Endothelial cell of umbilical vein (primary cell): ENCODE results near the gene FBLN2. TPM values are rescaled to one million over a fixed set of nuclear protein-coding genes. Genes with fewer than 3 reads are reported as not detected.

Experiments
- BruUV-seq: library from RNA; stranded (reverse); fragments of 400-500 nt; replicated peaks from 2 replicates; lab custom pipeline; 2021; lab: Mats Ljungman, UMichigan
- CTCF ChIA-PET: fragments of 300-600, 350-600 bp; sonication (Branson Sonifier 250); formaldehyde crosslinking; loops from one replicate; lab custom pipeline; 2021; ENCODE audit warnings: antibody characterized with exemption, inconsistent platforms; lab: Charles Lee
- POLR2A ChIA-PET: fragments of 300-600, 350-600 bp; sonication (Branson Sonifier 250); formaldehyde crosslinking; loops from one replicate; lab custom pipeline; 2021; ENCODE audit warnings: antibody characterized with exemption, inconsistent platforms; lab: Charles Lee
- DNase-seq: peaks from one replicate; pipeline ENCODE4 v3.0.0-alpha.2; 2011; ENCODE audit warnings: low read depth, low spot score
- FAIRE-seq: peaks from 2 replicates; lab custom pipeline; 2011; peaks lifted over from hg19 to GRCh38; lab: Jason Lieb, UNC
- H2AFZ ChIP-seq: 2 replicates; pipeline ENCODE4 v1.6.0; 2012; ENCODE audit warnings: low read depth, low read length, control low read depth, inconsistent platforms
- H3K27ac ChIP-seq: 2 replicates; pipeline ENCODE4 v1.5.1; 2011; ENCODE audit warnings: low read depth, mild to moderate bottlenecking, control low read depth, low read length, moderate library complexity; ENCODE audit not compliant: insufficient read depth
- H3K27me3 ChIP-seq, 2 experiments: 2 replicates each; pipeline versions ENCODE4 v1.6.0 to v1.6.1; 2011; ENCODE audit warnings: low read length in 2 of 2, mixed read lengths in 1 of 2; ENCODE audit not compliant: control insufficient read depth in 2 of 2, insufficient read depth in 2 of 2
- H3K36me3 ChIP-seq, 2 experiments: 2 replicates in 1 of 2; 3 replicates in 1 of 2; pipeline ENCODE4 v1.5.1; 2011; ENCODE audit warnings: low read length in 2 of 2, mild to moderate bottlenecking in 1 of 2, moderate library complexity in 1 of 2; ENCODE audit not compliant: control insufficient read depth in 2 of 2, insufficient read depth in 2 of 2; ENCODE audit errors: extremely low read depth in 1 of 2
- H3K4me1 ChIP-seq: 3 replicates; pipeline ENCODE4 v1.5.1; 2011; ENCODE audit warnings: mild to moderate bottlenecking, low read length; ENCODE audit not compliant: control insufficient read depth, insufficient read depth; ENCODE audit errors: extremely low read depth
- H3K4me2 ChIP-seq: 2 replicates; pipeline ENCODE4 v1.6.1; 2011; ENCODE audit warnings: low read length, control low read depth, mixed read lengths; ENCODE audit not compliant: insufficient read depth
- H3K4me3 ChIP-seq, 3 experiments: fragments of 200-600 bp in 1 of 3; sonication (generic), shearing (Covaris generic) in 1 of 3; replicated peaks in 1 of 3; 2 replicates each; pipeline ENCODE4 v1.5.1; 2011 to 2016; ENCODE audit warnings: control low read depth in 3 of 3, low read length in 3 of 3, mild to moderate bottlenecking in 2 of 3, inconsistent platforms in 1 of 3, low read depth in 1 of 3, moderate library complexity in 1 of 3; ENCODE audit not compliant: insufficient read depth in 1 of 3
- H3K79me2 ChIP-seq: 2 replicates; pipeline ENCODE4 v1.6.0; 2012; ENCODE audit warnings: low read length, inconsistent platforms; ENCODE audit not compliant: control insufficient read depth, insufficient read depth
- H3K9ac ChIP-seq: replicated peaks from 2 replicates; pipeline ENCODE3; 2011; ENCODE audit warnings: low read length, control low read depth; ENCODE audit not compliant: insufficient read depth; ENCODE audit errors: extremely low read depth
- H3K9me1 ChIP-seq: replicated peaks from 3 replicates; pipeline ENCODE4 v1.6.0; 2011; ENCODE audit warnings: mild to moderate bottlenecking, low read length; ENCODE audit not compliant: control insufficient read depth, insufficient read depth; ENCODE audit errors: extremely low read depth
- H3K9me3 ChIP-seq: replicated peaks from 2 replicates; pipeline ENCODE4 v1.5.1; 2012; ENCODE audit warnings: low read length, inconsistent platforms; ENCODE audit not compliant: control insufficient read depth, insufficient read depth
- H4K20me1 ChIP-seq: replicated peaks from 2 replicates; pipeline ENCODE3; 2011; ENCODE audit warnings: mild to moderate bottlenecking, low read length; ENCODE audit not compliant: control insufficient read depth, insufficient read depth; ENCODE audit errors: extremely low read depth
- EZH2 ChIP-seq: IDR thresholded peaks from 2 replicates; pipeline ENCODE4 v1.6.1; 2012; ENCODE audit warnings: borderline replicate concordance, low read depth, mild to moderate bottlenecking, moderate library complexity, low read length, inconsistent platforms; ENCODE audit not compliant: severe bottlenecking
- FOS ChIP-seq: IDR thresholded peaks from 2 replicates; pipeline ENCODE4 v1.6.1; 2011; ENCODE audit warnings: mild to moderate bottlenecking, low read length, moderate library complexity, borderline replicate concordance; ENCODE audit not compliant: insufficient read depth
- GATA2 ChIP-seq: IDR thresholded peaks from 2 replicates; pipeline ENCODE4 v1.7.0; 2011; ENCODE audit warnings: low read depth, mild to moderate bottlenecking, moderate library complexity, mixed read lengths, low read length; ENCODE audit not compliant: insufficient read length, insufficient read depth
- JUN ChIP-seq: IDR thresholded peaks from 2 replicates; pipeline ENCODE4 v1.6.1; 2011; ENCODE audit warnings: borderline replicate concordance, low read depth; ENCODE audit not compliant: insufficient read length, insufficient read depth
- MAX ChIP-seq: IDR thresholded peaks from 2 replicates; pipeline ENCODE4 v1.6.1; 2011; ENCODE audit not compliant: insufficient read depth, insufficient read length
- MYC ChIP-seq: IDR thresholded peaks from one replicate; pipeline ENCODE4 v1.6.1; 2011; ENCODE audit warnings: mild to moderate bottlenecking, low read depth, low read length
- POLR2A ChIP-seq: IDR thresholded peaks from 2 replicates; pipeline ENCODE4 v1.6.1; 2012; ENCODE audit warnings: low read depth, mild to moderate bottlenecking, control low read depth, low read length
- POLR2AphosphoS5 ChIP-seq: IDR thresholded peaks from 2 replicates; pipeline ENCODE4 v1.6.1; 2012; ENCODE audit warnings: low read depth, mild to moderate bottlenecking, control low read depth, low read length, moderate library complexity; ENCODE audit not compliant: insufficient read depth
- dilution Hi-C: fragments of 300-500 bp; cut with MboI; formaldehyde crosslinking; loops from one replicate; pipeline ENCODE4 v1.15.0; 2019; ENCODE audit warnings: low sequenced_read_pairs; ENCODE audit not compliant: extremely low pct_ligation_motif_present
- intact Hi-C: fragments of 100-400 bp; cut with micrococcal nuclease; formaldehyde crosslinking; loops from one replicate; pipeline ENCODE4 v1.10.0; 2022
- polyA plus RNA-seq, 4 experiments: library from polyadenylated mRNA; depleted of rRNA in 3 of 4; stranded (reverse) in 3 of 4; unstranded in 1 of 4; fragments of >200 nt; gene quantifications; 2 replicates each; pipeline versions ENCODE4 v1.2.1 to v1.2.3, GENCODE V29; 2011 to 2012; ENCODE audit warnings: missing spikeins in 1 of 4
- total RNA-seq: library from RNA; stranded (reverse); gene quantifications from 2 replicates; pipeline ENCODE4 v1.2.3, GENCODE V29; 2021
- TF ChIP-seq, protein P1 (sequence below), 2 donors: IDR thresholded peaks; 1 replicate in 1 of 2; 2 replicates in 1 of 2; pipeline ENCODE4 v1.5.1; 2011; ENCODE audit warnings: low read length in 2 of 2, mild to moderate bottlenecking in 2 of 2, moderate library complexity in 2 of 2, control low read depth in 1 of 2, inconsistent platforms in 1 of 2, low read depth in 1 of 2; ENCODE audit not compliant: insufficient read depth in 1 of 2; ENCODE audit errors: extremely low read depth in 1 of 2

The FBLN2 gene
- total and polyA plus RNA-seq, 2 donors (not counting 3 experiments of a cell fraction or from before 2014, with no cell fraction given), result 1.4 to 1.9 TPM

DNA sequence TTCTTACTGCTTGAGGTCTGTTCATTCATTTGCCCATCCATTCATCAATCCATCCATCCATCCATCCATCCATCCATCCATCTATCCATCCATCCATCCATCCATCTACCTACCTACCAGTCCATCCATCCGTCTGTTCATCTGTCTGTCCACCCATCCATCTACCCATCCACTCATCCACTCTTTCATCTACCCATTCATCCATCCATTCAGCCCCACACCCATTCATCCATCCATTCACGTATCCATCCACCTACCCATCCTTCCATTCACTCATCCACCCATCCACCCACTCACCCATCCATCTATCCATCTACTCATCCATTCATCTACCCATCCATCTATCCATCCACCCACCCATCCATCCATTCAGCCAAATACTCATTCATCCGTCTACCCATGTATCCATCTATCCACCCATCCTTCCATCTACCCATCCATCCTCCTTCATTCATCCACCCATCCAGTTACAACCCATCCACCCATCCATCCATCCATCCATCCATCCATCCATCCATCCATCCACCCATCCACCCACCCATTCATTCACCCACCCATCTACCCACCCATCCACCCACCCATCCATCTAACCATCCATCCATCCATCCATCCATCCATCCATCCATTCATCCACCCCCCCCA is 68.3 kb downstream of the FBLN2 start:
- CTCF ChIA-PET, result interaction anchor here (1.1 kb wide), 2 partner anchors 31 to 38 kb away, joined by 3 read pairs; no protein-coding TSS in a partner anchor

More for the DNA sequence above, 68.3 kb downstream of the FBLN2 start:
- Histone ChIP-seq H3K79me2 (no peaks in the 10 kb centered on the region), H3K9me1 (no peaks in the 10 kb centered on the region), H3K9me3 (no peaks in the 10 kb centered on the region), H3K27ac (no peak overlapping the region), H3K4me2 (no peak overlapping the region), H3K4me3 (no peak overlapping the region), H3K27me3 (no peaks in the 10 kb centered on the region), H3K9ac (no peak overlapping the region), H4K20me1 (no peaks in the 10 kb centered on the region), H2AFZ (no peak overlapping the region), H3K4me1 (no peaks in the 10 kb centered on the region), H3K36me3 (no peaks in the 10 kb centered on the region)
- TF ChIP-seq MYC (no peak), MAX (no peak), POLR2AphosphoS5 (no peak), JUN (no peak), EZH2 (no peak), POLR2A (no peak), GATA2 (no peak), FOS (no peak)
- TF ChIP-seq, protein P1, sequence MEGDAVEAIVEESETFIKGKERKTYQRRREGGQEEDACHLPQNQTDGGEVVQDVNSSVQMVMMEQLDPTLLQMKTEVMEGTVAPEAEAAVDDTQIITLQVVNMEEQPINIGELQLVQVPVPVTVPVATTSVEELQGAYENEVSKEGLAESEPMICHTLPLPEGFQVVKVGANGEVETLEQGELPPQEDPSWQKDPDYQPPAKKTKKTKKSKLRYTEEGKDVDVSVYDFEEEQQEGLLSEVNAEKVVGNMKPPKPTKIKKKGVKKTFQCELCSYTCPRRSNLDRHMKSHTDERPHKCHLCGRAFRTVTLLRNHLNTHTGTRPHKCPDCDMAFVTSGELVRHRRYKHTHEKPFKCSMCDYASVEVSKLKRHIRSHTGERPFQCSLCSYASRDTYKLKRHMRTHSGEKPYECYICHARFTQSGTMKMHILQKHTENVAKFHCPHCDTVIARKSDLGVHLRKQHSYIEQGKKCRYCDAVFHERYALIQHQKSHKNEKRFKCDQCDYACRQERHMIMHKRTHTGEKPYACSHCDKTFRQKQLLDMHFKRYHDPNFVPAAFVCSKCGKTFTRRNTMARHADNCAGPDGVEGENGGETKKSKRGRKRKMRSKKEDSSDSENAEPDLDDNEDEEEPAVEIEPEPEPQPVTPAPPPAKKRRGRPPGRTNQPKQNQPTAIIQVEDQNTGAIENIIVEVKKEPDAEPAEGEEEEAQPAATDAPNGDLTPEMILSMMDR (IDR thresholded peaks at IDR 0.05; ENCODE audit: extremely low read depth in 1 of 2, insufficient read depth in 1 of 2, low read depth in 1 of 2, low read length in 2 of 2), result no peak
- intact Hi-C loops, result no loop called here
- BruUV-seq, result no TSS peak
- DNase-seq (no peak), FAIRE-seq (no peak)
- dilution Hi-C loops, result no loop called here
- POLR2A ChIA-PET, result no interaction called here
